Renal pelvis (tissue), 4 donors: Measurements from ENCODE around the gene TMCO4. TPM values are rescaled to one million over a fixed set of nuclear protein-coding genes. Genes with fewer than 3 reads are reported as not detected.
"Not testable (repeated sequence)": the region's sequence is repeated elsewhere in the genome, so short reads cannot be mapped to it uniquely, and the experiment has no call there.

Experiments
- DNase-seq: peaks from one replicate; pipeline ENCODE4 v3.0.0-alpha.2; 2013
- polyA plus RNA-seq, 3 donors: library from polyadenylated mRNA; unstranded; fragments of 120-200 nt; gene quantifications; one replicate each; pipeline ENCODE4 v1.2.1, GENCODE V29; 2013; ENCODE audit not compliant: insufficient read length in 3 of 3

Gene TMCO4
- polyA plus RNA-seq, 3 donors: 19.0 to 21.5 (median 21.3) TPM

DNA sequence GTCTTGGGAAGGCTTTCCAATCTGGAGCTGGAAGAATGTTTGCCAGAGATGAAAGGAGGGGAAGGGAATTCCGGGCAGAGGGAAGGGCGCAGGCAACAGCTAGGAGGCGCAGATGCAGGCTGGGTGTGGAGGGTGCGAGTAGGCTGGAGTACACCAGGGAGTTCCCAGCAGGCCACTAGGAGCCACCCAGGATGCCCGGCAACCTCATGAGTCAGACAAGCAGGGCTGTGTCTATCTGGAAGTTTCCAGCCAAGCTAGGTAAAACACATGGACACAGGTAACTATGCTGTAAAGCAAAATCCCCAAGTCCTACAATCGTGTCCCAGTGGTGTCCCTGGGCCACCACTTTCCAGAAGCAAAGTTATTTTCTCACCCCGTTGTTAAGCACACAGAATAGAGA lies 156.6 kb downstream of the TMCO4 start:
- no peak for DNase-seq

GRCh38 chr1:19640363-19641316 lies 159.1 kb downstream of the TMCO4 start:
- no peak for DNase-seq

GRCh38 chr1:19639999-19640362 lies 159.7 kb downstream of the TMCO4 start:
- DNase-seq: no peak

DNA sequence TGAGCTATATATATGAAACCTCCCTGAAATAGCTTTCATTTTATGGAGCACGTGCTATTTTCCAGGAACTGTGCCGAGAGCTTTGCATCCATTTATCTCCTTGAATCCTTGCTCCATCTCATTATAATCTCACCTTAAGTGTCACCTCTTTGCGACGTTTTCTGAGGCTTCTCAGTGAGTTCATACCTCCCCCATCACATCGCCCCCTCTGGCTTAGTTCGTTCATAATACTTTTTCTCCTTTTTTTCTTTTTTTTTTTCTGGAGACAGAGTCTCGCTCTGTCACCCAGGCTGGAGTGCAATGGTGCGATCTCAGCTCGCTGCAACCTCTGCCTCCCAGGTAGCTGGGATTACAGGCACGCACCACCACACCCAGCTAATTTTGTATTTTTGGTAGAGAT lies 160.5 kb downstream of the TMCO4 start:
- DNase-seq: not testable (repeated sequence)

GRCh38 chr1:19637606-19638005 lies 162.1 kb downstream of the TMCO4 start:
- DNase-seq: no peak

DNA sequence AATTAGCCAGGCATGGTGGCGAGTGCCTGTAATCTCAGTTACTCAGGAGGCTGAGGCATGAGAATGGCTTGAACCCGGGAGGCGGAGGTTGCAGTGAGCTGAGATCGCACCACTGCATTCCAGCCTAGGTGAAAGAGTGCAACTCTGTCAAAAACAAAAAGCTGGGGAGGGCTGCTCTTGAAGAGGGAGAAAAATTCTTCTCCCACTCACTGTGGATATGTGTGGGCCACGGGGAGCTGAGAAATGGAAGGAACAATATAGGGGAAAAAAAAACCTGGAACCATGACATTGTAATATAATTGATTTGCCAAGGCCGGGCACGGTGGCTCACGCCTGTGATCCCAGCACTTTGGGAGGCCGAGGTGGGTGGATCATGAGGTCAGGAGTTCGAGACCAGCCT lies 163.0 kb downstream of the TMCO4 start:
- not testable (repeated sequence) for DNase-seq

DNA sequence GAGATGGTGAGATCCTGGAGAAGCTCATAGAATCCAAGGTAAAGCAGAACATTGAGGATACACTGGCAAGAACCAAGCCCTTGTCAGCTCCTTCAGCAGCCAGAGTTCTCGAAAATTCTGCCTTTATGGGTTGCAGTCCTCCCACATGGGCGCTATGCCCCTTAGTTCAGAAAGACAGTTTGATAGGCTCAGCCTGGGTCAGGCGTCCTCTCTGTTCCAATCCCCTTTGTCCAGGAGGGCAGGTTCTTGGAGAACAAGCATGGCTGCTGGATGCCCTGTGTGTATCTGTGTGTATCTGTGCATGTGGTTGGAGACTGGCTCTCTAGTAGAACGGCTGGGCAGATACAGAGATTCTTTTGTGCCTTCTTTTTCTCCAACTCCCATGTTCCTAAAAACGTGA lies 163.7 kb downstream of the TMCO4 start:
- DNase-seq: no peak

GRCh38 chr1:19635646-19636045 lies 164.1 kb downstream of the TMCO4 start:
- no peak for DNase-seq

GRCh38 chr1:19635064-19635463 lies 164.7 kb downstream of the TMCO4 start:
- DNase-seq: not testable (repeated sequence)

DNA sequence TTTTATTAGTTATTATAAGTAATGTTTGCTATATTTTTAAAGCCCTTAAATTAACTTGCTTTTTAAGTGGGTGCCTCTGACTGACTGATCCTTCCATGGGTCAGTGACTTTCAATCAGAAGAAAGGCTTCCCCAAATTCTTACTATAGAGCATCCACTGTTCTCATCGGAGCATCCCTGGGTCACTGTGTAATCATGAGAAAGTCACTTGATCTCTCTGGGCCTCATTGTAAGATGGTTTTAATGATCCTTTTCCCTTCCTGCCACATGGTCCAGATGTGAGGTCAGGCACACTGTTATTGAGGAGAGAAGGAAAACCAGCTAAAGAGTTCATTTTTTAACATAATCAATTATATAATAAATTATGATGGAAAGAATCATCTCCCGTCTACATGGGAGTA lies 166.6 kb downstream of the TMCO4 start:
- DNase-seq: no peak

Other genes with a start within 250 kb of the TMCO4 start
- gene NBL1, start 155.6 kb downstream of the TMCO4 start, polyA plus RNA-seq: 10 to 100 TPM; 22.7 to 28.5 (median 28.3) TPM
- gene HTR6, start 135.0 kb downstream of the TMCO4 start, polyA plus RNA-seq: 1 to 10 TPM; 2.4 to 2.7 (median 2.7) TPM
- under 1 TPM; 0.27 to 0.51 (median 0.36) TPM for gene RNF186, start 15.4 kb upstream of the TMCO4 start, polyA plus RNA-seq
- 10 to 100 TPM; 13.7 to 33.7 (median 21.8) TPM for gene OTUD3, start 82.5 kb upstream of the TMCO4 start, polyA plus RNA-seq
- gene PLA2G2E, start 123.7 kb upstream of the TMCO4 start, polyA plus RNA-seq: not detected
- gene PLA2G2A, start 179.7 kb upstream of the TMCO4 start, polyA plus RNA-seq: under 1 TPM in 1 of 3 donors, not detected in 2; 0.23 TPM